Activated naive CD4-positive, alpha-beta T cell treated with anti-CD3 and anti-CD28 coated beads, Interleukin-2, amount 50 U/mL, for 24 hours (primary cell): ENCODE results near the gene AAK1.
"Not testable (repeated sequence)": the region's sequence is repeated elsewhere in the genome, so short reads cannot be mapped to it uniquely, and the experiment has no call there.

Source experiments
- H3K27ac Mint-ChIP-seq: one replicate; pipeline ENCODE4 v1.8.0; 2021; ENCODE audit warnings: mild to moderate bottlenecking, mixed read lengths
- H3K27me3 Mint-ChIP-seq: one replicate; pipeline ENCODE4 v1.8.0; 2021; ENCODE audit warnings: mixed read lengths
- H3K36me3 Mint-ChIP-seq: one replicate; pipeline ENCODE4 v1.8.0; 2021; ENCODE audit warnings: mixed read lengths
- H3K4me1 Mint-ChIP-seq: one replicate; pipeline ENCODE4 v1.8.0; 2021; ENCODE audit warnings: mixed read lengths
- H3K4me3 Mint-ChIP-seq: one replicate; pipeline ENCODE4 v1.8.0; 2021; ENCODE audit warnings: mild to moderate bottlenecking, mixed read lengths
- H3K9me3 Mint-ChIP-seq: one replicate; pipeline ENCODE4 v1.8.0; 2021; ENCODE audit warnings: mixed read lengths

AAK1 gene

DNA sequence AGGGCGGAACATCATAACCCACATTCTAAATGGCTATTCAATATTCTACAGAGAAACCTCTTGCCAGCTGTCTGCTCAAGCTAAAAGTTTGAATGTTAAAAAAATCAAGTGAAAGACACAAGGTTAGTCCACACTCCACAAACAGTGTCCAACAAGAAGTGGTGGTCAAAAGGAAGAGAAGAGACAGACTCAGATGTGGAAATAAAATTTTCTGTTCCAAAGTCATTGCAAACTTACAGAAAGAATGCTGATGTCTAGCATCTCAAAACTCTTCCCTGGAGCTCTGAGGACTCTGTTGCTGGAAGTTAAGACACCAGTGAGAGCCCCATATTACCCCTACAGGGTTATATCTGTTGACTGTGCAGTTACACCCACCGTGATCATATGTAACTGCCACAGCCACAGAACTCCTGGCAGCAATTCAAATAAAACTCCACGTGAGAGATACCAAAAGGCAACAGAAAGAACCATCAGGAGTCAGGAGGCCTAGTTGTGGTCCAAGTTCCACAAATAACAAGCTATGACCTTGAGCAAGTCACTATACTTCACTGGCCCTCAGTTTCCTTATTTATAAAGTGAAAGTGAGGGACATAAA, 60.9 kb downstream of the AAK1 start:
- H3K36me3 Mint-ChIP-seq: peaks cover 8% of the 10 kb centered on the region
- peak overlapping the region; percentile 79 for H3K27ac Mint-ChIP-seq
- H3K4me1 Mint-ChIP-seq: peaks cover 91% of the 10 kb centered on the region
- H3K27me3 Mint-ChIP-seq: no peaks in the 10 kb centered on the region
- H3K4me3 Mint-ChIP-seq: peak overlapping the region; percentile 78
- no peaks in the 10 kb centered on the region for H3K9me3 Mint-ChIP-seq

DNA sequence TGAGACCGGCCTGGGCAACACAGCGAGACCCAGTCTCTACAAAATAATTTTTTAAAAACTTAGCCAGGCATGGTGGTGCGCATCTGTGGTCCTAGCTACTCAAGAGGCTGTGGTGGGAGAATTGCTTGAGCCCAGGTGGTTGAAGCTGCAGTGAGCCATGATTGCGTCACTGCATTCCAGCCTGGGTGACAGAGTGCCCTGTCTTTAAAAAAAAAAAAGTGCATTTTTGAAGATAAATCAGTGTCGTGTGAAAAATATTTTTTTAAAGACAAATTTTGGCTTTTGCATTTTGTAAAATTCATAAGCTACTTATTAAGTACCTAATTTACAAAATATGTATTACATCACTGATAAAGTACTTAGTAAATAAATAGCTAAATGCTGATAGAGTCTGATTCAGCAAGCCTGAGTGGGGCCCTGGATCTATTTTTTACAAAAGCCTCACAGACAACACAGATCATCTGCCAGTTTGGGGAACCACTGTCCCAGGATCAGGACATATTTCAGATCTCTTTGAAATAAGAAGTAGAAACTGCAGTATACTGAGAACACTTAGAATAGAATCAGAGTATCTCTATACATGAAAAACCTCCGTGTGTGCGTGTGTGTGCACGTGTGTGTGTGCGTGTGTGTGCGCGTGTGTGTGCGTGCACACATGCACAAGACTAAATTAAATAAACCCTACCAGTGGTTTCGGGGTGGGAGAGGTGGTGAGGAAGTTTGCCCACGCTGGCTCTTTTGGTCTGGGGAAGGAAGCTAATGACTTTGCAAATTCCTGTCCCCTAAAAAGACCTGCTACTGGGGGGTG, 61.6 kb downstream of the AAK1 start:
- H3K27me3 Mint-ChIP-seq: no peaks in the 10 kb centered on the region
- peak overlapping the region; percentile 79 for H3K27ac Mint-ChIP-seq
- peaks cover 8% of the 10 kb centered on the region for H3K36me3 Mint-ChIP-seq
- peak overlapping the region; percentile 78 for H3K4me3 Mint-ChIP-seq
- no peaks in the 10 kb centered on the region for H3K9me3 Mint-ChIP-seq
- peaks cover 95% of the 10 kb centered on the region for H3K4me1 Mint-ChIP-seq

DNA sequence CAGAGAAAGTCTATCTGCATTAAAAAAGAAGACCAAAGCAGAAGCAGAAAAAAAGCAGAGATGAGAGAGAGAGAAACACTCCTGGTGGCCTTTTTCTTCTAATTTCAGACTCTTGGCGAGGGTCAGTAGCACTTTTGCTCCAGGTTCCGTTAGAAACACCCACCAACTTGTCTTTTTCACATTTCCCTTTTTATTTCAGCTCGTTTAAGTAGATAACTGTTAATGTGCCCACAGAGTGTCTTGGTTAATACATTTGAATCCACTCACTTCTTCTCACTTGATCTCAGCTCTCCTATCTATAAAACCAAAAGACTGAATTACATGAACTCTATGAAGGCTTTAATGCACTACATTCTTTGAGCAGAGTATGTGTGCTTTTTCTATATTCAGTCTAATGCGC, 63.1 kb downstream of the AAK1 start:
- no peaks in the 10 kb centered on the region for H3K27me3 Mint-ChIP-seq
- H3K4me1 Mint-ChIP-seq: peaks cover 93% of the 10 kb centered on the region
- H3K4me3 Mint-ChIP-seq: no peak overlapping the region
- H3K9me3 Mint-ChIP-seq: no peaks in the 10 kb centered on the region
- H3K27ac Mint-ChIP-seq: peak overlapping the region; percentile 76
- peaks cover 8% of the 10 kb centered on the region for H3K36me3 Mint-ChIP-seq

- Mint-ChIP-seq H3K27me3 (no peaks in the 10 kb centered on the region), H3K9me3 (no peaks in the 10 kb centered on the region), H3K36me3 (peaks cover 8% of the 10 kb centered on the region), H3K4me3 (peak overlapping the region; percentile 34), H3K4me1 (peaks cover 92% of the 10 kb centered on the region), H3K27ac (peak overlapping the region; percentile 76)
Observed at GRCh38 chr2:69579536-69579935, 64.0 kb downstream of the AAK1 start.

GRCh38 chr2:69578198-69578540, 65.4 kb downstream of the AAK1 start:
- H3K4me1 Mint-ChIP-seq: peaks cover 88% of the 10 kb centered on the region
- H3K9me3 Mint-ChIP-seq: no peaks in the 10 kb centered on the region
- H3K4me3 Mint-ChIP-seq: no peak overlapping the region
- peak overlapping the region; percentile 76 for H3K27ac Mint-ChIP-seq
- peaks cover 5% of the 10 kb centered on the region for H3K36me3 Mint-ChIP-seq
- no peaks in the 10 kb centered on the region for H3K27me3 Mint-ChIP-seq

DNA sequence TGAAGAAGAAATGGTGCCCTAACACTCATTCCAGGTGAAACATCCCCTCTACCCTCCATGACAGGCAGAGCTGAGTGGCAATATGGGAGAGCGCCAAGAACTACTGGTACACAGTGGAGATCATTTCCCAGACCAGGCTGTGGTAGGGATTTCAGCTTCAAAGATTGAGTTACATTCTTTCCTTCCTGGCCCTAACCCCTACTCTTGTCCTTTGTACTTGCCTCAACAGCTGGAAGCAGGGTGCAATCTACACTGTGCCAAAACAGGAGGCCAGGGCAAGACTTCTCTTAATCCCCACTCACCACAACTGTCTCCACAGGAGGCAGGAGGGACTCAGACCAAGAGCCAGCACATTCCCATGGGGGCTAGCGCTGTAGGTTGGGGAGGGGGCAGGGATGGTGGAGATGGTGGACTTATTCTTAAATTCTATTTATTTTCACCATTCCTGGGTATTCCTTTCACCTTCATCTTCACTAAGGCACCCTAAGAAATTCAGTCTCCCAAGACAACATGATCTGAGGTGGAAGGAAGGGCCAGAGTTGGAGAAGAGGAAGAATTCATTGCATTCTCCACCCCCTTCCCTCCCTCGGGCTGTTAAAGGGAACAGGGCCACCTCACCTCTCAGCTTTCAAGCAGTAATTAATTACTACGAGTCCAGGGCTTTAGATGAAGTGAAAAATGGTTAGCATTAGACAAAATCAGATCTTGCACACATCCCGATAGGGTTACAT, 65.9 kb downstream of the AAK1 start:
- H3K36me3 Mint-ChIP-seq: peaks cover 5% of the 10 kb centered on the region
- no peaks in the 10 kb centered on the region for H3K9me3 Mint-ChIP-seq
- H3K4me1 Mint-ChIP-seq: peaks cover 88% of the 10 kb centered on the region
- no peak overlapping the region for H3K4me3 Mint-ChIP-seq
- peak overlapping the region; percentile 76 for H3K27ac Mint-ChIP-seq
- no peaks in the 10 kb centered on the region for H3K27me3 Mint-ChIP-seq

DNA sequence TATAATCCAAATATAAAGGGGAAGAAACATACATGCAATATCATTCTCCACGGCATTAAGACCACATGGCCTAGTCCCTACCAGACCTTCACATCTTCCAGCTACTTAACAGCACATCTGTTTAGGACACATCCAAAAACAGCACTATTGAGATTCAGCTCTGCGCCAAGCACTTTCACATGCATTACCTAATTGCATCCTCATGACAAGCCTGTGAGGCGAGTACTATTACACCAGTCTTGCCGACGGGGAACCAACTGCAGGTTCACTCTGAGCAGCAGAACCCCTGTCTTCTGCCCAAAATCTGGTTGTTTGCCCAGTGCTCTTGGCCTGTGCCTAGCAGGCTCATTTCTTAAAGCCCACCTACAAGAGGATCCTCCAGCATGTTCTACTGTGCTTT, 66.7 kb downstream of the AAK1 start:
- H3K4me1 Mint-ChIP-seq: peaks cover 85% of the 10 kb centered on the region

GRCh38 chr2:69575926-69576325, 67.6 kb downstream of the AAK1 start:
- H3K27ac Mint-ChIP-seq: peak overlapping the region; percentile 82
- H3K4me3 Mint-ChIP-seq: no peak overlapping the region

More for the DNA sequence above, 66.7 kb downstream of the AAK1 start:
- Mint-ChIP-seq H3K9me3 (no peaks in the 10 kb centered on the region), H3K36me3 (peaks cover 5% of the 10 kb centered on the region), H3K27me3 (no peaks in the 10 kb centered on the region), H3K4me3 (no peak overlapping the region), H3K27ac (peak overlapping the region; percentile 46)

DNA sequence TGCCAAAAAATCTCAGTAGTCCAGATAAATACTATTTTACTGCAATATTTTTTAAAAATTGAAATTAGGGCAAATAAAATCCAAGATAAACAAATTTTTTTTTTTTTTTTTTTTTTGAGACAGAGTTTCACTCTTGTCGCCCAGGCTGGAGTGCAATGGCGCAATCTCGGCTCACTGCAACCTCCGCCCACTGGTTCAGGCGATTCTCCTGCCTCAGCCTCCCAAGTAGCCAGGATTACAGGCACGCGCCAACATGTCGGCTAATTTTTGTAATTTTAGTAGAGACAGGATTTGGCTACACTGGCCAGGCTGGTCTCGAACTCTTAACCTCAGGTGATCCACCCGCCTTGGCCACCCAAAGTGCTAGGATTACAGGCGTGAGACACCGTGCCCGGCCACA, 68.2 kb downstream of the AAK1 start:
- H3K9me3 Mint-ChIP-seq, H3K36me3 Mint-ChIP-seq, H3K27me3 Mint-ChIP-seq, H3K4me3 Mint-ChIP-seq, H3K27ac Mint-ChIP-seq: not testable (repeated sequence)
- H3K4me1 Mint-ChIP-seq: peaks cover 88% of the 10 kb centered on the region

More at GRCh38 chr2:69575926-69576325, 67.6 kb downstream of the AAK1 start:
- H3K4me1 Mint-ChIP-seq: peaks cover 87% of the 10 kb centered on the region
- H3K36me3 Mint-ChIP-seq: peaks cover 5% of the 10 kb centered on the region
- H3K27me3 Mint-ChIP-seq: no peaks in the 10 kb centered on the region
- H3K9me3 Mint-ChIP-seq: no peaks in the 10 kb centered on the region

- Mint-ChIP-seq H3K4me1 (peaks cover 87% of the 10 kb centered on the region), H3K27me3 (no peaks in the 10 kb centered on the region)
Observed at GRCh38 chr2:69572641-69573040, 70.9 kb downstream of the AAK1 start.

DNA sequence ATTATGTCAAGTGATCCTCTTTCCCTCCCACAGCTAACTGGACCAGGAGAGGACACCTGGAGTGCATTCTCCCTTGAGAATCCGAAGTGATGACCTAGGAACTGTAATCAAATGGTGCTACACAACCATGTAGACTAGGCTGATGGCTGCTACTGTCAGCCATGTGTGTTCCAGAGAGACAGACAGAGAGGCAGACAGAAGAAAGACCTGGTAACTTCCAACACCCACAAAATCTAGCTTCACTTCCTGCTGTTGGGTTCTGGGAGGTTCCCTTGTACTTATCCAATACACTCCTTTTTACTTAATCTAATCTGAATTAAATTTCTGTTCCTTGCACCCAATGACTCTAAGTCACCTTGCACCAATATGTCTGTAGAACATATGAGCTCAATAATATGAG, 72.3 kb downstream of the AAK1 start:
- Mint-ChIP-seq H3K36me3 (no peaks in the 10 kb centered on the region), H3K27me3 (no peaks in the 10 kb centered on the region), H3K4me3 (peak overlapping the region; percentile 58), H3K9me3 (no peaks in the 10 kb centered on the region), H3K27ac (peak overlapping the region; percentile 68), H3K4me1 (peaks cover 87% of the 10 kb centered on the region)

More at GRCh38 chr2:69572641-69573040, 70.9 kb downstream of the AAK1 start:
- Mint-ChIP-seq H3K4me3 (no peak overlapping the region), H3K27ac (peak overlapping the region; percentile 90), H3K9me3 (no peaks in the 10 kb centered on the region), H3K36me3 (no peaks in the 10 kb centered on the region)

DNA sequence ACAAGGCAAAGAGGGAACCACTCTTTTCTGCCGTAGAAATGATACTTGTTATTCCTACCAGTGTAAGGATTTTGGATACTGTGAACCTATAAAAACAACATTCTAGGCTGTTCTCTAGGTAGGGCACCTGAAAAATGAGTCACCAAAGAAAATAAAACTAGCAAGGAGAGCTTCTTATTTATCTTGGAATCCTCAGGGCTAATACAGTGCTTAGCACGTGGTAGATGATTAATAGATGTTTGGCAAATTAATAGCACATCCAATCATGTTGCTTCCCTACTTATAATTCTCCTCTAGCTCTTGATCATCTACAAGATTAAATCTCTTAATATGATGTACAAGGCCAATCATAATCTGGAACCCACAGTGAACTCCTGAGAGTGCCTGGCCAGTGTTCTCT, 73.1 kb downstream of the AAK1 start:
- Mint-ChIP-seq H3K27me3 (no peaks in the 10 kb centered on the region), H3K9me3 (no peaks in the 10 kb centered on the region), H3K27ac (peak overlapping the region; percentile 80), H3K4me1 (peaks cover 90% of the 10 kb centered on the region), H3K36me3 (no peaks in the 10 kb centered on the region), H3K4me3 (no peak overlapping the region)

- peaks cover 96% of the 10 kb centered on the region for H3K4me1 Mint-ChIP-seq
- H3K27me3 Mint-ChIP-seq: no peaks in the 10 kb centered on the region
- H3K27ac Mint-ChIP-seq: no peak overlapping the region
Observed at GRCh38 chr2:69567909-69568300, 75.6 kb downstream of the AAK1 start.

GRCh38 chr2:69567157-69567908, 76.2 kb downstream of the AAK1 start:
- H3K9me3 Mint-ChIP-seq: no peaks in the 10 kb centered on the region
- H3K27me3 Mint-ChIP-seq: no peaks in the 10 kb centered on the region
- H3K27ac Mint-ChIP-seq: peak overlapping the region; percentile 92
- peaks cover 1% of the 10 kb centered on the region for H3K36me3 Mint-ChIP-seq
- peaks cover 97% of the 10 kb centered on the region for H3K4me1 Mint-ChIP-seq
- H3K4me3 Mint-ChIP-seq: peak overlapping the region; percentile 43

More at GRCh38 chr2:69567909-69568300, 75.6 kb downstream of the AAK1 start:
- Mint-ChIP-seq H3K36me3 (peaks cover 1% of the 10 kb centered on the region), H3K9me3 (no peaks in the 10 kb centered on the region), H3K4me3 (no peak overlapping the region)

- peak overlapping the region; percentile 92 for H3K27ac Mint-ChIP-seq
- peak overlapping the region; percentile 43 for H3K4me3 Mint-ChIP-seq
- no peaks in the 10 kb centered on the region for H3K9me3 Mint-ChIP-seq
- peaks cover 99% of the 10 kb centered on the region for H3K4me1 Mint-ChIP-seq
- H3K27me3 Mint-ChIP-seq: no peaks in the 10 kb centered on the region
- H3K36me3 Mint-ChIP-seq: peaks cover 1% of the 10 kb centered on the region
Observed at GRCh38 chr2:69566669-69567068, 76.9 kb downstream of the AAK1 start.
